HG03558 (cell line): ENCODE data around the gene COL20A1.
"Not testable (repeated sequence)": the region's sequence is repeated elsewhere in the genome, so short reads cannot be mapped to it uniquely, and the experiment has no call there.

Source experiments
- ATAC-seq: cut with Tn5 transposase; IDR thresholded peaks from one replicate; pipeline ENCODE4 v1.9.1; 2021; ENCODE audit warnings: moderate number of reproducible peaks; ENCODE audit not compliant: unreplicated experiment; ENCODE audit errors: extremely low read depth

The COL20A1 gene

GRCh38 chr20:63368151-63368550 is 75.2 kb downstream of the COL20A1 start:
- ATAC-seq: no peak

- ATAC-seq: no peak
Observed at GRCh38 chr20:63369024-63369530, 76.1 kb downstream of the COL20A1 start.

- no peak for ATAC-seq
Observed at GRCh38 chr20:63369724-63370617, 77.0 kb downstream of the COL20A1 start.

- ATAC-seq: no peak
Observed at GRCh38 chr20:63370618-63371187, 77.7 kb downstream of the COL20A1 start.

GRCh38 chr20:63371291-63371865 is 78.4 kb downstream of the COL20A1 start:
- no peak for ATAC-seq

- no peak for ATAC-seq
Observed at GRCh38 chr20:63372971-63373885, 80.2 kb downstream of the COL20A1 start.

- no peak for ATAC-seq
Observed at GRCh38 chr20:63373996-63374395, 81.0 kb downstream of the COL20A1 start.

- no peak for ATAC-seq
Observed at GRCh38 chr20:63374504-63374903, 81.5 kb downstream of the COL20A1 start.

GRCh38 chr20:63375438-63375837 is 82.5 kb downstream of the COL20A1 start:
- ATAC-seq: no peak

GRCh38 chr20:63376283-63377250 is 83.6 kb downstream of the COL20A1 start:
- no peak for ATAC-seq

GRCh38 chr20:63377256-63377941 is 84.4 kb downstream of the COL20A1 start:
- no peak for ATAC-seq

- ATAC-seq: no peak
Observed at GRCh38 chr20:63377951-63378381, 85.0 kb downstream of the COL20A1 start.

GRCh38 chr20:63378626-63379025 is 85.6 kb downstream of the COL20A1 start:
- ATAC-seq: no peak

GRCh38 chr20:63379296-63379695 is 86.3 kb downstream of the COL20A1 start:
- ATAC-seq: no peak

GRCh38 chr20:63379872-63380271 is 86.9 kb downstream of the COL20A1 start:
- not testable (repeated sequence) for ATAC-seq

- ATAC-seq: no peak
Observed at GRCh38 chr20:63380346-63380870, 87.4 kb downstream of the COL20A1 start.

GRCh38 chr20:63381781-63382431 is 88.9 kb downstream of the COL20A1 start:
- ATAC-seq: no peak
